HG03108 (cell line): ENCODE results near the gene B2M.
"Not testable (repeated sequence)": the region's sequence is repeated elsewhere in the genome, so short reads cannot be mapped to it uniquely, and the experiment has no call there.

Experiments
- ATAC-seq: cut with Tn5 transposase; IDR thresholded peaks from one replicate; pipeline ENCODE4 v1.9.1; 2021; ENCODE audit warnings: moderate library complexity; ENCODE audit not compliant: unreplicated experiment

Gene B2M

GRCh38 chr15:44720460-44721176 is 9.3 kb downstream of the B2M start:
- ATAC-seq = no peak

- no peak for ATAC-seq
Observed at GRCh38 chr15:44722011-44722410, 10.7 kb downstream of the B2M start.

GRCh38 chr15:44726136-44726535 is 14.8 kb downstream of the B2M start:
- ATAC-seq = no peak

- peak; percentile 40 for ATAC-seq
Observed at GRCh38 chr15:44726568-44727484, 15.5 kb downstream of the B2M start.

- no peak for ATAC-seq
Observed at GRCh38 chr15:44727485-44728231, 16.3 kb downstream of the B2M start.

- not testable (repeated sequence) for ATAC-seq
Observed at GRCh38 chr15:44728232-44728575, 16.9 kb downstream of the B2M start.

- peak; percentile 64 for ATAC-seq
Observed at GRCh38 chr15:44728576-44729407, 17.5 kb downstream of the B2M start.

GRCh38 chr15:44729408-44730127 is 18.3 kb downstream of the B2M start:
- no peak for ATAC-seq

GRCh38 chr15:44734839-44735481 is 23.6 kb downstream of the B2M start:
- ATAC-seq = no peak

- ATAC-seq = no peak
Observed at GRCh38 chr15:44735482-44736180, 24.3 kb downstream of the B2M start.

GRCh38 chr15:44736181-44736765 is 25.0 kb downstream of the B2M start, which contains the start of gene TRIM69:
Gene TRIM69, plus strand, starts transcription at chr15:44736528. Its CDS starts 177 bp downstream, at chr15:44736705.
- ATAC-seq = no peak

GRCh38 chr15:44738340-44738984 is 27.1 kb downstream of the B2M start:
- ATAC-seq = no peak

GRCh38 chr15:44739222-44739847 is 28.0 kb downstream of the B2M start:
- ATAC-seq = not testable (repeated sequence)

- not testable (repeated sequence) for ATAC-seq
Observed at GRCh38 chr15:44743454-44743853, 32.1 kb downstream of the B2M start.

GRCh38 chr15:44753345-44753744 is 42.0 kb downstream of the B2M start:
- no peak for ATAC-seq

GRCh38 chr15:44763187-44763586 is 51.9 kb downstream of the B2M start:
- no peak for ATAC-seq

- no peak for ATAC-seq
Observed at GRCh38 chr15:44763848-44764247, 52.5 kb downstream of the B2M start.
